GM06990 (cell line): ENCODE measurements around the gene HTR1E.

Source experiments
- DNase-seq: peaks from one replicate; pipeline ENCODE4 v3.0.0-alpha.2; 2011; ENCODE audit not compliant: insufficient read length; ENCODE audit errors: extremely low read depth
- H3K27me3 ChIP-seq: replicated peaks from 2 replicates; pipeline ENCODE4 v1.6.0; 2011; ENCODE audit warnings: low read length; ENCODE audit not compliant: control insufficient read depth, insufficient read depth
- H3K36me3 ChIP-seq: 2 replicates; pipeline ENCODE4 v1.5.1; 2011; ENCODE audit warnings: low read length; ENCODE audit not compliant: control insufficient read depth, insufficient read depth
- H3K4me3 ChIP-seq: replicated peaks from 2 replicates; pipeline ENCODE4 v1.5.1; 2011; ENCODE audit warnings: low read depth, mild to moderate bottlenecking, control low read depth, low read length
- CTCF ChIP-seq: IDR thresholded peaks from 2 replicates; pipeline ENCODE4 v1.5.1; 2011; ENCODE audit warnings: low read length, control low read depth, mild to moderate bottlenecking, inconsistent platforms; ENCODE audit not compliant: insufficient read depth, poor library complexity, severe bottlenecking

Gene HTR1E

GRCh38 chr6:87059943-87060342 lies 122.6 kb downstream of the HTR1E start:
- Histone ChIP-seq H3K27me3 (no peaks in the 10 kb centered on the region), H3K36me3 (no peaks in the 10 kb centered on the region), H3K4me3 (no peak overlapping the region)
- DNase-seq: no peak
- no peak for TF ChIP-seq CTCF

GRCh38 chr6:87065117-87065516 lies 127.8 kb downstream of the HTR1E start:
- DNase-seq: no peak
- H3K36me3 ChIP-seq: no peaks in the 10 kb centered on the region
- no peak overlapping the region for H3K4me3 ChIP-seq
- no peaks in the 10 kb centered on the region for H3K27me3 ChIP-seq
- no peak for TF ChIP-seq CTCF
